HEK293 (cell line): ENCODE data around the gene PSMD8.

Experiments used
- BCL11A ChIP-seq: fragments of 450-650 bp; formaldehyde crosslinking; IDR thresholded peaks from 2 replicates; pipeline ENCODE4 v1.5.1; 2016; ENCODE audit warnings: low read depth, missing biosample characterization, missing genetic modification characterization
- EGR2 ChIP-seq: fragments of 450-650 bp; formaldehyde crosslinking; IDR thresholded peaks from 2 replicates; pipeline ENCODE4 v1.5.1; 2016; ENCODE audit warnings: low read depth, missing biosample characterization, missing genetic modification characterization
- KLF7 ChIP-seq: fragments of 450-650 bp; formaldehyde crosslinking; IDR thresholded peaks from 2 replicates; pipeline ENCODE4 v1.5.1; 2016; ENCODE audit warnings: missing biosample characterization, missing genetic modification characterization, borderline replicate concordance
- PRDM2 ChIP-seq: fragments of 450-650 bp; formaldehyde crosslinking; IDR thresholded peaks from 2 replicates; pipeline ENCODE4 v1.5.1; 2016; ENCODE audit warnings: missing biosample characterization, missing genetic modification characterization, borderline replicate concordance
- TCF7L2 ChIP-seq: IDR thresholded peaks from 2 replicates; pipeline ENCODE4 v1.6.1; 2011; ENCODE audit warnings: low read depth, mild to moderate bottlenecking, inconsistent platforms, low read length, moderate library complexity, borderline replicate concordance
- YY2 ChIP-seq: fragments of 450-650 bp; formaldehyde crosslinking; IDR thresholded peaks from 2 replicates; pipeline ENCODE4 v1.5.1; 2016; ENCODE audit warnings: missing biosample characterization, missing genetic modification characterization
- ZFP69B ChIP-seq: fragments of 450-650 bp; formaldehyde crosslinking; IDR thresholded peaks from 2 replicates; pipeline ENCODE4 v1.5.1; 2016; ENCODE audit warnings: missing biosample characterization, missing genetic modification characterization
- ZNF184 ChIP-seq: fragments of 450-650 bp; IDR thresholded peaks from 2 replicates; pipeline ENCODE4 v1.5.1; 2018; ENCODE audit warnings: missing biosample characterization, mild to moderate bottlenecking, missing genetic modification characterization
- ZNF266 ChIP-seq: fragments of 450-650 bp; formaldehyde crosslinking; IDR thresholded peaks from 2 replicates; pipeline ENCODE4 v1.5.1; 2016; ENCODE audit warnings: missing biosample characterization, missing genetic modification characterization, low read depth
- ZNF302 ChIP-seq: fragments of 450-650 bp; formaldehyde crosslinking; IDR thresholded peaks from 2 replicates; pipeline ENCODE4 v1.5.1; 2016; ENCODE audit warnings: missing biosample characterization, missing genetic modification characterization, low read depth
- ZNF366 ChIP-seq: fragments of 450-650 bp; formaldehyde crosslinking; conservative IDR thresholded peaks from 2 replicates; pipeline ENCODE4 v1.5.1; 2016; ENCODE audit warnings: missing biosample characterization, missing genetic modification characterization
- ZNF48 ChIP-seq: fragments of 450-650 bp; formaldehyde crosslinking; IDR thresholded peaks from 2 replicates; pipeline ENCODE4 v1.5.1; 2016; ENCODE audit warnings: missing biosample characterization, missing genetic modification characterization
- ZNF510 ChIP-seq: fragments of 450-650 bp; formaldehyde crosslinking; IDR thresholded peaks from 2 replicates; pipeline ENCODE4 v1.5.1; 2018; ENCODE audit warnings: mild to moderate bottlenecking, missing genetic modification characterization, missing biosample characterization; ENCODE audit not compliant: insufficient replicate concordance
- ZNF571 ChIP-seq: fragments of 450-650 bp; formaldehyde crosslinking; IDR thresholded peaks from 2 replicates; pipeline ENCODE4 v1.5.0; 2017; ENCODE audit warnings: missing biosample characterization, missing genetic modification characterization
- ZNF658 ChIP-seq: fragments of 450-650 bp; formaldehyde crosslinking; IDR thresholded peaks from 2 replicates; pipeline ENCODE4; 2016; ENCODE audit warnings: missing biosample characterization, missing genetic modification characterization
- ZNF677 ChIP-seq: fragments of 450-650 bp; IDR thresholded peaks from 2 replicates; pipeline ENCODE4 v1.5.0; 2018; ENCODE audit warnings: missing biosample characterization, mild to moderate bottlenecking, missing genetic modification characterization, moderate library complexity
- ZNF768 ChIP-seq: fragments of 450-650 bp; formaldehyde crosslinking; IDR thresholded peaks from 2 replicates; pipeline ENCODE4 v1.5.1; 2018; ENCODE audit warnings: missing biosample characterization, mild to moderate bottlenecking, missing genetic modification characterization
- ZNF830 ChIP-seq: fragments of 450-650 bp; IDR thresholded peaks from 2 replicates; pipeline ENCODE4 v1.5.0; 2018; ENCODE audit warnings: missing biosample characterization, missing genetic modification characterization, low read depth, mild to moderate bottlenecking, moderate library complexity
- TF ChIP-seq, protein P1 (sequence below): fragments of 450-650 bp; formaldehyde crosslinking; IDR thresholded peaks from 2 replicates; pipeline ENCODE4 v1.5.1; 2016; ENCODE audit warnings: missing biosample characterization, missing genetic modification characterization
- TF ChIP-seq, protein P2 (sequence below): fragments of 450-650 bp; formaldehyde crosslinking; IDR thresholded peaks from 2 replicates; pipeline ENCODE4 v1.5.1; 2016; ENCODE audit warnings: missing biosample characterization, missing genetic modification characterization
- TF ChIP-seq, protein P3 (sequence below): fragments of 450-650 bp; IDR thresholded peaks from 2 replicates; pipeline ENCODE4 v1.5.1; 2018; ENCODE audit warnings: missing biosample characterization, missing genetic modification characterization
- TF ChIP-seq, protein P4 (sequence below): fragments of 450-650 bp; formaldehyde crosslinking; IDR thresholded peaks from 2 replicates; pipeline ENCODE4 v1.5.1; 2016; ENCODE audit warnings: missing biosample characterization, missing genetic modification characterization
- TF ChIP-seq, protein P5 (sequence below): fragments of 450-650 bp; formaldehyde crosslinking; optimal IDR thresholded peaks from 2 replicates; pipeline ENCODE3; 2016; ENCODE audit warnings: missing biosample characterization, mild to moderate bottlenecking, missing genetic modification characterization

PSMD8 gene

GRCh38 chr19:38388349-38389100 lies 14.2 kb downstream of the PSMD8 start, which contains the start of gene SPRED3 (continued):
- TF ChIP-seq ZNF366 (tag by site-specific recombination) (no peak), ZNF830 (tag by site-specific recombination) (no peak), ZNF571 (tag by site-specific recombination) (no peak), EGR2 (tag by site-specific recombination) (peak; percentile 37), ZNF302 (no peak), KLF7 (tag by site-specific recombination) (0 out of 2 replicates have a peak, but pooled peaks have one; percentile 46), ZFP69B (tag by site-specific recombination) (peak; percentile 80), ZNF266 (tag by site-specific recombination) (no peak), PRDM2 (tag by site-specific recombination) (no peak), TCF7L2 (no peak), YY2 (tag by site-specific recombination) (no peak), ZNF510 (tag by site-specific recombination) (no peak), ZNF48 (tag by site-specific recombination) (no peak), BCL11A (tag by site-specific recombination) (no peak), ZNF677 (tag by site-specific recombination) (no peak), ZNF768 (no peak), ZNF184 (tag by site-specific recombination) (no peak), ZNF658 (tag by site-specific recombination) (no peak)
- TF ChIP-seq, protein P1, sequence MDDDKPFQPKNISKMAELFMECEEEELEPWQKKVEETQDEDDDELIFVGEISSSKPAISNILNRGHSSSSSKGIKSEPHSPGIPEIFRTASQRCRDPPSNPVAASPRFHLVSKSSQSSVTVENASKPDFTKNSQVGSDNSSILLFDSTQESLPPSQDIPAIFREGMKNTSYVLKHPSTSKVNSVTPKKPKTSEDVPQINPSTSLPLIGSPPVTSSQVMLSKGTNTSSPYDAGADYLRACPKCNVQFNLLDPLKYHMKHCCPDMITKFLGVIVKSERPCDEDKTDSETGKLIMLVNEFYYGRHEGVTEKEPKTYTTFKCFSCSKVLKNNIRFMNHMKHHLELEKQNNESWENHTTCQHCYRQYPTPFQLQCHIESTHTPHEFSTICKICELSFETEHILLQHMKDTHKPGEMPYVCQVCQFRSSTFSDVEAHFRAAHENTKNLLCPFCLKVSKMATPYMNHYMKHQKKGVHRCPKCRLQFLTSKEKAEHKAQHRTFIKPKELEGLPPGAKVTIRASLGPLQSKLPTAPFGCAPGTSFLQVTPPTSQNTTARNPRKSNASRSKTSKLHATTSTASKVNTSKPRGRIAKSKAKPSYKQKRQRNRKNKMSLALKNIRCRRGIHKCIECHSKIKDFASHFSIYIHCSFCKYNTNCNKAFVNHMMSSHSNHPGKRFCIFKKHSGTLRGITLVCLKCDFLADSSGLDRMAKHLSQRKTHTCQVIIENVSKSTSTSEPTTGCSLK (tag by site-specific recombination), result no peak
- TF ChIP-seq, protein P2, sequence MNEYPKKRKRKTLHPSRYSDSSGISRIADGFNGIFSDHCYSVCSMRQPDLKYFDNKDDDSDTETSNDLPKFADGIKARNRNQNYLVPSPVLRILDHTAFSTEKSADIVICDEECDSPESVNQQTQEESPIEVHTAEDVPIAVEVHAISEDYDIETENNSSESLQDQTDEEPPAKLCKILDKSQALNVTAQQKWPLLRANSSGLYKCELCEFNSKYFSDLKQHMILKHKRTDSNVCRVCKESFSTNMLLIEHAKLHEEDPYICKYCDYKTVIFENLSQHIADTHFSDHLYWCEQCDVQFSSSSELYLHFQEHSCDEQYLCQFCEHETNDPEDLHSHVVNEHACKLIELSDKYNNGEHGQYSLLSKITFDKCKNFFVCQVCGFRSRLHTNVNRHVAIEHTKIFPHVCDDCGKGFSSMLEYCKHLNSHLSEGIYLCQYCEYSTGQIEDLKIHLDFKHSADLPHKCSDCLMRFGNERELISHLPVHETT (tag by site-specific recombination), result 0 out of 2 replicates have a peak, but pooled peaks have one; percentile 53
- TF ChIP-seq, protein P3, sequence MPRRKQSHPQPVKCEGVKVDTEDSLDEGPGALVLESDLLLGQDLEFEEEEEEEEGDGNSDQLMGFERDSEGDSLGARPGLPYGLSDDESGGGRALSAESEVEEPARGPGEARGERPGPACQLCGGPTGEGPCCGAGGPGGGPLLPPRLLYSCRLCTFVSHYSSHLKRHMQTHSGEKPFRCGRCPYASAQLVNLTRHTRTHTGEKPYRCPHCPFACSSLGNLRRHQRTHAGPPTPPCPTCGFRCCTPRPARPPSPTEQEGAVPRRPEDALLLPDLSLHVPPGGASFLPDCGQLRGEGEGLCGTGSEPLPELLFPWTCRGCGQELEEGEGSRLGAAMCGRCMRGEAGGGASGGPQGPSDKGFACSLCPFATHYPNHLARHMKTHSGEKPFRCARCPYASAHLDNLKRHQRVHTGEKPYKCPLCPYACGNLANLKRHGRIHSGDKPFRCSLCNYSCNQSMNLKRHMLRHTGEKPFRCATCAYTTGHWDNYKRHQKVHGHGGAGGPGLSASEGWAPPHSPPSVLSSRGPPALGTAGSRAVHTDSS (tag by site-specific recombination), result peak; percentile 52; the same call in 1 of the 2 replicates
- TF ChIP-seq, protein P4, sequence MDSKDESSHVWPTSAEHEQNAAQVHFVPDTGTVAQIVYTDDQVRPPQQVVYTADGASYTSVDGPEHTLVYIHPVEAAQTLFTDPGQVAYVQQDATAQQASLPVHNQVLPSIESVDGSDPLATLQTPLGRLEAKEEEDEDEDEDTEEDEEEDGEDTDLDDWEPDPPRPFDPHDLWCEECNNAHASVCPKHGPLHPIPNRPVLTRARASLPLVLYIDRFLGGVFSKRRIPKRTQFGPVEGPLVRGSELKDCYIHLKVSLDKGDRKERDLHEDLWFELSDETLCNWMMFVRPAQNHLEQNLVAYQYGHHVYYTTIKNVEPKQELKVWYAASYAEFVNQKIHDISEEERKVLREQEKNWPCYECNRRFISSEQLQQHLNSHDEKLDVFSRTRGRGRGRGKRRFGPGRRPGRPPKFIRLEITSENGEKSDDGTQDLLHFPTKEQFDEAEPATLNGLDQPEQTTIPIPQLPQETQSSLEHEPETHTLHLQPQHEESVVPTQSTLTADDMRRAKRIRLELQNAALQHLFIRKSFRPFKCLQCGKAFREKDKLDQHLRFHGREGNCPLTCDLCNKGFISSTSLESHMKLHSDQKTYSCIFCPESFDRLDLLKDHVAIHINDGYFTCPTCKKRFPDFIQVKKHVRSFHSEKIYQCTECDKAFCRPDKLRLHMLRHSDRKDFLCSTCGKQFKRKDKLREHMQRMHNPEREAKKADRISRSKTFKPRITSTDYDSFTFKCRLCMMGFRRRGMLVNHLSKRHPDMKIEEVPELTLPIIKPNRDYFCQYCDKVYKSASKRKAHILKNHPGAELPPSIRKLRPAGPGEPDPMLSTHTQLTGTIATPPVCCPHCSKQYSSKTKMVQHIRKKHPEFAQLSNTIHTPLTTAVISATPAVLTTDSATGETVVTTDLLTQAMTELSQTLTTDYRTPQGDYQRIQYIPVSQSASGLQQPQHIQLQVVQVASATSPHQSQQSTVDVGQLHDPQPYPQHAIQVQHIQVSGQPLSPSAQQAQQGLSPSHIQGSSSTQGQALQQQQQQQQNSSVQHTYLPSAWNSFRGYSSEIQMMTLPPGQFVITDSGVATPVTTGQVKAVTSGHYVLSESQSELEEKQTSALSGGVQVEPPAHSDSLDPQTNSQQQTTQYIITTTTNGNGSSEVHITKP (tag by site-specific recombination), result peak; percentile 87
- TF ChIP-seq, protein P5, sequence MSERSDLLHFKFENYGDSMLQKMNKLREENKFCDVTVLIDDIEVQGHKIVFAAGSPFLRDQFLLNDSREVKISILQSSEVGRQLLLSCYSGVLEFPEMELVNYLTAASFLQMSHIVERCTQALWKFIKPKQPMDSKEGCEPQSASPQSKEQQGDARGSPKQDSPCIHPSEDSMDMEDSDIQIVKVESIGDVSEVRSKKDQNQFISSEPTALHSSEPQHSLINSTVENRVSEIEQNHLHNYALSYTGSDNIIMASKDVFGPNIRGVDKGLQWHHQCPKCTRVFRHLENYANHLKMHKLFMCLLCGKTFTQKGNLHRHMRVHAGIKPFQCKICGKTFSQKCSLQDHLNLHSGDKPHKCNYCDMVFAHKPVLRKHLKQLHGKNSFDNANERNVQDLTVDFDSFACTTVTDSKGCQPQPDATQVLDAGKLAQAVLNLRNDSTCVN (tag by site-specific recombination), result no peak
